Hematopoietic multipotent progenitor cell treated with erythropoietin and hydrocortisone succinate and interleukin-3 and kit ligand, for 17 days (in vitro differentiated cells): ENCODE data around the gene OR52A1.
"Not testable (repeated sequence)": the region's sequence is repeated elsewhere in the genome, so short reads cannot be mapped to it uniquely, and the experiment has no call there.

ENCODE experiments used
- DNase-seq: peaks from one replicate; pipeline ENCODE4 v3.0.0-alpha.2; 2015; ENCODE audit warnings: low spot score

Gene OR52A1

DNA sequence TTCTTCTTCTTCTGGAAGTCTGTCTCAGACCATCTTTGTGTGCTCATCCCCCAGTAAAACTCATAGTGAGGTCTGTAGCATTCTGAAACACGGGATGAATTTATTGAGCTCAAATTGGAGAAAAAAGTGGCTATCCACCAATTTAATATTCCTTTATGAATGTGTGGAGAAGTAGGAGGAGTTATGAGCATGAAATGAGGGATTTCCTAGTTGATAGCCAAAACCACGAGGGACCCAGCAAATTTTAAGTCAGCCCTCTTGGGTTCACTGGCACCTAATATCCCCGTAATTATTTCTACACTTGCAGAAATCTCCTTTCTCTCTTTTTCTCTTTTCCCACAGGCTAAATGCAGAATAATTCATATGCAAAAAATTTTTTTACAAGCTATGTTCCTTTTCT, at the start of gene OR52A1:
TSS of gene OR52A1 (minus strand) at position 101 of the 400 bp plus-strand sequence. CDS start 2,388 bp downstream, outside the sequence.
- no peak for DNase-seq

DNA sequence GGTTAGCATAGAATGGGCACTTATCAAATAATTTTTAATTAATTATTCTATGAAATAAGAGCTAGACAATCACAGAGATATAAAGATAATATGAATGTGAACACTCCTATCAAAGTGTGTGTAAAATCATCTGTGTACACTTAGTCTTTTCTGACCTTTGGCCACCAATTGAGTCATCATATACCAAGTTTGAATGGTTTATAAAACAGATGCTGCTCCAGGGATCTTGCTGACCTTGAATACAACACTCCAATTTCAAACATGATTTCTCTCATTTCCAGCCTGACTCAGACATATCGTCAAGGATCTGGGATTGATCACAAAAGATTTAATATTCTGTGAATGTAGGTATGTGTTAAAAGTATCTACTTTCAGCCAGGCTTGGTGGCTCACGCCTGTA, 48.8 kb upstream of the OR52A1 start:
- DNase-seq, result no peak

DNA sequence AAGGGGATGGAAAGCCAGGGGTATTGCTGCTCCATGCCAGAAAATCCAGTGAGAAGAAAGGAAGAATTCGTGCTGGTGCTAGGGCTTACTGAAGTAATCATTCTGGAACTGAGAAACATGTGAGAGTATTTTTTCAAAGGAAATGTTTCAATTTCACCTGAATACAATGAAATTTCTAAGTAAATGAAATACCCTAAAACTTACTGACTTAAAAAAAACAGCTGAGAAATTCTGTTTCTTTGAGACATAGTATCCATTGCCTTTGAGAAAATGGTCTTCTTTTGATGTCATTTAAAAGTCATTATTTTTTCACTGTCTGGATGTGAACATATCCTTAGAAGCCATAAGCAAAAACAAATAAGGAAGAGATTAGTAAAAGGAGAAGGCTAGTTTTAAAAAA, 46.0 kb upstream of the OR52A1 start, which contains the start of gene OR51V1:
TSS of gene OR51V1 (minus strand) at position 101 of the 400 bp plus-strand sequence. CDS start at position 101, 0 bp downstream.
- no peak for DNase-seq

DNA sequence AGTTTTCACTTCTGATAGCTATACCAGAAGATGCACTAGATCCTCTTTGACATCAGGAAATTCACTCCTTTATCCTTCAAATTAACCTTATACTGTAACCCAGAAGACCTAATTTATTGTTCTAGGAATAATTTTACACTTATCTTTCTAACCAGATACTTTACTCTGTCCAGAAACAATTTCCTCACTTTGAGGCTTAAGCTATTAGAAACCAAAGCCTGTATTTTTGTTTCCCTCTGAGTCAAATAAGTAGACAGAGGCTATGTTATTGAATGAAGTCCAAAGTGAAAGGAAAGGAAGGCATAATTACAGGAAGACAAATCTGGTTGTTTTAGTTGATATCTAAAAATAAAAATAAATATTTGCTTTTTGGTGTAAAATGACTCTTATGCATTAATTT, 43.7 kb upstream of the OR52A1 start:
- DNase-seq, result no peak

DNA sequence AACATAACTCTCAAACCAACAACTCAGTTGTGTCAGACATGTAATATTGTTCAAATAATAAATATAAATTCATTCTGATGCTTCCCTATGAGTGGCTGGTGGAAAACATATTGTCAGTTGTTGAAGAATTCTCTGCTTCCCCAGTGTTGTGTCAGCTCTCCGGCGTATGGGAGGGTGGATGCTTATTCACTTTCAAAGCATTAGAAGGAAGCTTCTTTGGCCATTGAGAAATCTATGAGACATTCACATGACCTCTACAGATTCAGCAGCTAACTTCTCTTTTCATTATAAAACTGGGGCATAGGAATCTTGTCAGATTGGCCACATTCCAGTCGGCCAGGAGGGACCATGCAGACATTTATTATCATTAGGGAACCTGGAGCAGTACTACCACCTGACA, 43.0 kb upstream of the OR52A1 start:
- DNase-seq, result no peak

DNA sequence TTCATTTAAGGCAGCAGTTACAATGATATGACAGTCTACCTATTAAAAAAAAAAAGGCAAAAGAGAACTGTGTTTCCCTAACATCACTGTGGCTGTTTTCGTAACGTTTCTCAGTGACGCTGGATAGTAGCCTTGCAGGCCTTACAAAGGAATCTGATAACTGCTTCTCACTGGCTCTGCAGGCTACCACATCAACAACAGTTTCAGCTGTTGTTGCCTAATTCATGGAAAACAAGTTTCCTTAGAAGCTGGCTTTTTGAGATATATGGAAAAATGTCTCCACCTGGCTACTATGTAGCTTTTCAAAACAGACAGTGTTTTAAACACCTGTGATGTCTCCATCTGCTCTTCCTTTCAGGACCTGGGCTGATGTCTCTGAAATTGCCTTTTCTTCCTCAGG, 42.2 kb upstream of the OR52A1 start:
- DNase-seq, result no peak

DNA sequence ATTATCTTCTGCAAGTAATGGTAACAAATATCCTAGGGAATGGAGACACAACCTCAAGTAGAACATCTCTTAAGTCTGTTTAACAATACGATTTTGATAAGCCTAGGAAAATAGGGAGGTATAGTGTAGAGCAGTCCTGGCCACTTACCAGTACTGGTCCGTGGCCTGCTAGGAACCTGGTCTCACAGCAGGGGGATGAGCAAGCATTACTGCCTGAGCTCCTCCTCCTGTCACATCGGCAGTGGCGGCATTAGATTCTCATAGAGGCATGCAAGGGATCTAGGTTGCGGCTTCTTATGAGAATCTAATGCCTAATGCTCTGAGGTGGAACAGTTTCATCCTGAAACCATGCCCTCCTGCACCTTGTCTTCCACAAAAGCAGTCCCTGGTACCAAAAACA, 41.5 kb upstream of the OR52A1 start:
- DNase-seq, result no peak

DNA sequence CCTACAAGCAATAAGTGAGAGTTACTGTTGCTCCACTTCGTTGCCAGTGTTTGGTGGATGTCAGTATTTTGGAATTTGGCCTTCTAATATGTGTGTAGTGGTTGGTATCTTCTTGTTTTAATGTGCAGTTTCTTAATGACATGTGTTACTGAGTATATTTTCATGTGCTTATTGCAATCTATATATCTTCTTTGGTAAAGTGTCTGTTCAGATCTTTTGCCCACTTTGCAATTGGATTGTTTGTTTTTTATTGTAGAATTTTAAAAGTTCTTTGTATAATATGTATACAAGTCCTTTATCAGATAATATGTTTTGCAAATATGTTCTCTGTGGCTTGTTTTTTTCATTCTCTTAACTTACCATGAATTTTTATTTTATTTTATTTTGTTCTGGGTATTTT, 38.2 kb upstream of the OR52A1 start:
- DNase-seq, result no peak

DNA sequence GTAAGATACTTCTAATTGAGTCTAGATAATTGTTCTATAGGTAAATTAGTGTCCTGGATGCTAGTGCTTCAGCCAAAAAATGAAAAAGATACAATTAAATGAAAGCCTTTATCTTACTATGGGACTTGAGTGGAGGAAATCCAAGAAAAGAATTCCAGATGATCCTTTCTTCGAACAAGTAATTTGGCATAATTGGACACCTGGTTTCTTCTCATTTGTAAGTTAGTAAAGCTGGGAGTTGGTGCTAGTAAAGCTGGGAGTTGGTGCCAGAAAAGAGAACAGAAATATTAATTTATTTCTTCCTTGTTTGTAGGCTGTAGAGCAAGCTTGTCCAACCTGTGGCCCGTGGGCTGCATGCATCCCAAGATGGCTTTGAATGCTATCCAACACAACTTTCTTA, 33.6 kb upstream of the OR52A1 start:
- no peak for DNase-seq

DNA sequence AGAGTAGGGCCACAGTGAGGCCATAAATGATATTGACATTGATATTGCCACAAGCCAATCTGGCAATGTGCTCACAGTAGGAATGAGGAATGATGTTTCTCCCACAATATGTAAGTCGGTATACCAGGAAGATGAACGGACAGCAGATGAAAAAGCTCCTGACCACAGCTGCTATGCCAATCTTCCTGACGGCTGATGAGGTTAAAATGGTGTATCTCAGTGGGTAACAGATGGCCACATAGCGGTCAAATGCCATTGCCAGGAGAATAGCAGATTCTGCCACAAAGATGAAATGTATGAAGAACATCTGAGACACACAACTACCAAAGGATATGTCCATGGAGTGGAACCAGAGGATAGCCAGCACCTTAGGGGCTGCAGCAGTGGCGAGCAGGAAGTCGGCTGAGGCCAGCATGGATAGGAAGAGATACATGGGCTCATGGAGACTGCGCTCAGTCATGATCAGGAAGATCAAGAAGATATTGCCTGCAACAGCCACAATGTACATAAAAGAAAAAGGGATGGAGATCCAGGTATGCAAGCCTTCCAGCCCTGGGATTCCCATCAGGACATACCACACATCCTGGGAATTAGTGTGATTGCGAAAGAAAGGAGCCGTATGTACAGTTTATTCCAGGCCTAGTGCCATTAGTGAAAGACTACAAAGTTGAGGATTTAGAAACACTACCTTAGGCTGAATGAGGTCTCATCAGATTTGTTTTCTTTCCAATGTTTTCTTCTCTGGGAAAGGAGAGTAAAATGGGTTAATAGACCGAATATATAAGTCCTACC, 23.7 kb upstream of the OR52A1 start:
- DNase-seq, result no peak

DNA sequence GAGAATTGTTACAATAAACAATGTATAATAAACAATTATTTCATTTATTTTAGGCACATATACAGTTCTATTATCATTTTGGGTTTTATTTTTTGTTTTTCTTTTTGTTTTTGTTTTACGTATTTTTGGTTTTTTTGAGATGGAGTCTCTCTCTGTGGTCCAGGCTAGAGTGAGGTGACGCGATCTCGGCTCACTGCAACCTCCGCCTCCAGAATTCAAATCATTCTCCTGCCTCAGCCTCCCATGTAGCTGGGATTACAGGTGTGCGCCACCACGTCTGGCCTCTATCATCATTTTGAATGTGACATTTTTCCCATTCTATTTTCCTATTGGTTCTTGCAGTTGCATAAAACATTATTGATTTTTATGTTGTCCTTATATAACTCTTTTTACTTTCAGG, 20.4 kb upstream of the OR52A1 start:
- no peak for DNase-seq

DNA sequence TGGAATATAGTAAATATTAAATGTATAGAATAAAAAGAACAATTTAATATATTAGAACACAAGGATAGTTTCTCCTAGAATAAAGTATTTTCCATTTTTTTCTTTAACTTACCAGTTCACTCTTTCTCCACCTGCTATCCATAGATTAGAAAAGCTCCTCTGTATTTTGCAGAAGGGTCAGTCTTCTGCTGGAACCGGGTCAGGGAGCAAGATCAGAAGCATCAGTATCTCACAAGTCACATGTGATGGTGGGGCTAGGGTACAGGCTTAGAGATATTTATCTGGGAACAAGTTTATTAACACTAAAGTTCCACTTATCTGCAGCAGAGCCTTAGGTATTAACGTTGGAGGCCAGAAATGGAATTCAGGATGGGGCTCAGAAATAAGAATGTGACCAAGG, 17.3 kb upstream of the OR52A1 start:
- DNase-seq, result no peak

DNA sequence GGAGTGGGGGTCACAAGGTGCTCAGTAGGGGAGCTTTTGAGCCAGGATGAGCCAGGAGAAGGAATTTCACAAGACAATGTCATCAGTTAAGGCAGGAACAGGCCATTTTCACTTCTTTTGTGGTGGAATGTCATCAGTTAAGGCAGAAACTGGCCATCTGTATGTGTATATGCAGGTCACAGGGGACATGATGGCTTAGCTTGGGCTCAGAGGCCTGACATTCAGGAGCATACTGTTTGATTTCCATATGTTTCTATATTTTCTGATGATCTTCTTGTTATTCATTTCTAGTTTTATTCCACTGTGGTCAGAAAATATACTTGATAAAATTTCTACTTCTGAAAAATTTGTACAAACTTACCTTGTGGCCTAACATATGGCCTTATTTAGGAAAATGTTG, 11.3 kb upstream of the OR52A1 start:
- DNase-seq, result not testable (repeated sequence)

DNA sequence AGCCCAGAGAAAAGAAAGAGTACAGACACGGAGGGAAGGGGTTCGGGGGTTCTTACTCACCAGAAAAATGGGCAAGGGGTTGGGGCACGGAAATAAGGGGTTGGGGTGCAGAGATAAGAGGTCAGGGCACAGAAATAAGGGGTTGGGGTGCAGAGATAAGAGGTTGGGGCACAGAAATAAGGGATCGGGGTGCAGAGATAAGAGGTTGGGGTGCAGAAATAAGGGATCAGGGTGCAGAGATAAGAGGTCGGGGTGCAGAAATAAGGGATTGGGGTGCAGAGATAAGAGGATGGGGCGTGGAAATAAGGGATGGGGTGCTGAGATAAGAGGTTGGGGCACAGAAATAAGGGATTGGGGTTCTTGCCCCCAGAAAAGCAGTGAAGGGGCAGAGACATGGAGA, 10.2 kb upstream of the OR52A1 start:
- DNase-seq, result not testable (repeated sequence)

DNA sequence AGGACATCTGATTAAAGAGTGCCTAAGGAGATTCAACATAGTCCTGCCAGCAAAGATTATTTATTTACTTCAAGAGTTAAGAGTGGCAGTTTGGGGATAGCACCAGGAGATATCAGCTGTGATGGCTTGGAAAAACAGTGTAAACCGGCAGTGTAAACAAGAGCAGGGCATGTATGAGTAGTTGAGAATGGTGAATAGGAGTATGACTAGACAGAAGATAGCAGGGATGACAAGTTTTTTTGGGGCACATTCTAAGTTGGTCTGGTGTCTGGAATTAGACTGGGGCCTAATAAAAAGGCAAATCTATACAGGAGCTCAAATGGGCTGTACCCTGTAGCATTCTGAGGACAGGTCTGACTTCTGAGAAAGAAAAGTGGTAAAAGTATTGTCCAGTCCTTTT, 6.5 kb upstream of the OR52A1 start:
- DNase-seq, result not testable (repeated sequence)

DNA sequence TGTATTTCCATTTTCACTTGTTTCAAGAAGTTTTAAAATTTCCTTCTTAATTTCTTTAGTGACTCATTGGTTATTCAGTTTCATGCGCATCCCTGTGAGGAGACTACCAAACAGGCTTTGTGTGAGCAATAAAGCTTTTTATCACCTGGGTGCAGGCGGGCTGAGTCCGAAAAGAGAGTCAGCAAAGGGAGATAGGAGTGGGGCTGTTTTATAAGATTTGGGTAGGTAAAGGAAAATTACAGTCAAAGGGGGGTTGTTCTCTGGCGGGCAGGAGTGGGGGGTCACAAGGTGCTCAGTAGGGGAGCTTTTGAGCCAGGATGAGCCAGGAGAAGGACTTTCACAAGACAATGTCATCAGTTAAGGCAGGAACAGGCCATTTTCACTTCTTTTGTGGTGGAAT, 5.7 kb upstream of the OR52A1 start:
- not testable (repeated sequence) for DNase-seq

DNA sequence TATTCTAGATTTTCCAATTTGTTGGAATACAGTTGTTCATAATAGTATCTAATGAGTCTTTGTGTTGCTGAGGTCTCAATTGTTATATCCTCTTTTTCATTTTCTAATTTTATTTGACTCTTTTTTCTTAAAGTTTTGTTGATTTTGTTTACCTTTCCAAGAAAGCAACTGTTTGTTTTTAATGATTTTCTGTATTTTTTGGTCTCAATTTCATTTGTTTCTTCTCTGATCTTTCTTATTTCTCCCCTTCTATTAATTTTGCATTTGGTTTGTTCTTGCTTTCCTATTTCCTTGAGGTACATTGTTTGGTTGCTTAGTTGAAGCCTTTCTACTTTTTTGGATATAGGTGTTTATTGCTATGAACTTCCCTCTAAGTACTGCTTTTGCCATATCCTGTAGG, 5.2 kb upstream of the OR52A1 start:
- no peak for DNase-seq

DNA sequence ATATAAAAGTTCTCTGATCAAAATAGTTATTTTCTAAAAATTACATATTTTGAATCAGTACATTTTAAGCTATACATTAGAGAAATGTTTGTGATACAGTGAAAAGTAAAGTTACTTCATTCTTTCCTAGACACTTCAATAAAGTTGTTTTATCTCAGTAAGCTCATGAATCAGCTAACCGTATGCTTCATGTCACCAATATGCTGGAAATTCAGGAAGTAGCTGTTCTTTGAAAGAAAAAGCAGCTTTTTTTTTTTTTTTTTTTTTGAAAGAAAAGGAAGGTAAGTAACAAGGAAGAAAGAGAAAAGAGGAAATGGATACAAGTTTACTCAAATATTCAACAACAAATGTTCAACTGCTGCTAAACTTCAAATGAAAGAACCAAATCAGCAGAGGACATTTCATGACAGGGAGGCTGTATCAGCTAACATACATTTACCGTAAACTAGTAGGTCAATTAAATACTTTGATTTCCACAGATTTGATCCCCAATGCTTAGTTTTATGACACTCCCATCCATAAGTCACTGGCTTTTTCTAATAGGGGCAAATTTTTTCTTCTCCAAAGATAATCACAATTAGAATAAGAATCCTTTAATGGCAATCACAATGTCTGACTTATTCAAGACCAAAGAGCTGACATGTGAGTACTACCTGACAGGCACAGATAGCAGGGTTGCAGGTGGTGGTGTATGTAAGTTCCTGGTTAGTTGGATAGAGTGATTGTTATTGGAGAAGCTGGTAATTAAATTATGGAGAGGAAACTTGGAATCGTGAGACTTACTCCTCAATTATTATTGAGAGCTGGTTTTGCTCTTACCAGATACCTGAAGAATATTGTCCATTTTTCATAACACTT, 754 bp downstream of the OR52A1 start:
- DNase-seq, result no peak

DNA sequence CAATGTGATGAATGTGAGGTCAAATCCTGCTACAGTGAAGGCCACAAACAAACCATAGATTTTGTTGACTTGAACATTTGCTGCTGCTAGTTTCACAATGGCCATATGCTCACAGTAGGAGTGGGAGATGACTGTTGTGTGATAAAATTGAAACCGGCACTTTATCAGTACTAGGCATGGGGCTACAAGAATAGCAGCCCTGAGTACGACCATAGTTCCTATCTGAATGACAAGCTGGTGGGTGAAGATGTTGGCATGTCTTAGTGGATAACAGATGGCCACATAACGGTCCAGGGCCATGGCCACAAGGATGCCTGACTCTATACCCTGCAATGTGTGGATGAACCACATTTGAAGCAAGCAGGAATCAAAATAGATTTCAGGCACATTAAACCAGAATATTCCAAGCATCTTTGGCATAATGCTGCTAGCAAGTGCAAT, 2.8 kb downstream of the OR52A1 start:
- no peak for DNase-seq

DNA sequence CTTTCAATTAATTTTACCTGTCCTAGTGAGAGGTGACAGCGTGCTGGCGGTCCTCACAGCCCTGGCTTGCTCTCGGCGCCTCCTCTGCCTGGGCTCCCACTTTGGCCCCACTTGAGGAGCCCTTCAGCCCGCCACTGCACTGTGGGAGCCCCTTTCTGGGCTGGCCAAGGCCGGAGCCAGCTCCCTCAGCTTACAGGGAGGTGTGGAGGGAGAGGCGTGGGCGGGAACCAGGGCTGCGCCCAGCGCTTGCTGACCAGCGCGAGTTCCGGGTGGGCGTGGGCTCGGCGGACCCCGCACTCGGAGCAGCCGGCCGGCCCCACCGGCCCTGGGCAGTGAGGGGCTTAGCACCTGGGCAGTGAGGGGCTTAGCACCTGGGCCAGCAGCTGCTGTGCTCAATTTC, 10.4 kb downstream of the OR52A1 start:
- not testable (repeated sequence) for DNase-seq

DNA sequence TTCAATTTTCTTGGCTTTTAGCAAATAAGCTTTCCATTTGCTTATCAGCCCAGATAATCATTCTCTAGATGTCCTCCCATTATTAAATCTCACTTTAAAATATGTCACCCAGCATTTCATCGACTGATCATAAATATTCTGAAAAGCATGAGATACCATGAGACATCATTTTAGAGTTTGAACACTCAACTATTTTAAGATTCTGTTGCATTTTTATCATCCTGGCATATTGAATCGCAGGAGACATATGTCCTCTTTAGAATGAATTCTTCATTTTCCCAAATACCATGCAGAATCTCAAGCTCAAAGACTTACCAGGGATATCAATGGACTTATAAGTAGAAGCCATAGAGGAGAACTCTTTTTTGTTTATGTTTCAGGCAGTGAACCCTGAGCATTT, 16.6 kb downstream of the OR52A1 start, which contains the start of gene OR52A5:
TSS of gene OR52A5 (minus strand) at position 361 of the 400 bp plus-strand sequence. CDS start 5,714 bp downstream, outside the sequence.
- no peak for DNase-seq

DNA sequence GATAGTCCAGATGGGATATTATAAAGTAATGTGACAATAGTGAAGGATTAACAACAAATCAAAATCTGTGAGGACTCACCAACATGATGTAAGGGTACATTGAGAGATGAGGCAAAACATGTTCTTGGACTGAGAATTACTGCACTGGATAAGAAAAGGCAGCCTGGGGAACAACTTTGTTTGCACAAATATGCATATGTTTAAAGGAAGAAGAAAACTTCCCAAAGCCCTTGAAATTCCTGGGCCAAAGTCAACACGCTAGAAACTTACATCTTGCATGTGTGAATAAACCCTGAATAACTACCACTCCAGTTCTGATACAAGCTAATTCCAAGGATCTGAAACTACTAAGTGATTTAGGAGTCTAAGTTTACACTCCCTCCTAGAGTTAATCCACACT, 17.5 kb downstream of the OR52A1 start:
- DNase-seq, result no peak

DNA sequence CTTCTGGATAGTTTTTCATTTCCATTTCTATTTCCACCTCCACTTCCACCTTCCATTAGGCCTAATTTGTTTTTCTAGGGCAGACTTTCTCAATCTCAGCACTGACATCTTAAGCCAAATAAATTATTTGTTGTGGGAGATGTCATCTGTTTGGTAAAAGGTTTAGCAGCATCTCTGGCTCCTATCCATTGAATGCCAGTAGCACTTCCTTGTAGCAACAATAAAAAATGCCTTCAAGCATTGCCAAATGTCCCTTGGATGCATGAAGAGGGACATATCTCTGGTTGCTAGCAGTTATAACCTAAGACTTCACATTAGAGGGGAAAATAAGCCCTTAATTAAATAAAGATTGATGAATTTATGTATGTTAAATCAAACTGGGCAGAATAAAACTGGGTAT, 18.3 kb downstream of the OR52A1 start:
- no peak for DNase-seq
